Measurements from ENCODE around the gene PKD1. TPM values are rescaled to one million over a fixed set of nuclear protein-coding genes. Genes with fewer than 3 reads are reported as not detected.

Gene PKD1
- total and polyA plus RNA-seq, 2 donors (not counting 1 experiment from before 2014, with no cell fraction given) = 100 to 116 TPM

- Histone ChIP-seq H3K27ac (ENCODE audit: low read length in 2 of 2) (no peak overlapping the region), H3K36me3 (replicated peaks in 1 of 2; ENCODE audit: control extremely low read depth in 1 of 2, control insufficient read depth in 1 of 2, extremely low read depth in 1 of 2, insufficient read depth in 2 of 2, low read length in 1 of 2) (peaks cover 0 to 18% of the 10 kb centered on the region in 2 experiments), H3K27me3 (replicated peaks in 1 of 4; ENCODE audit: control extremely low read depth in 1 of 4, control insufficient read depth in 3 of 4, insufficient read depth in 4 of 4, low read length in 3 of 4) (peaks cover 0 to 4% (median 0%) of the 10 kb centered on the region in 4 experiments), H3K4me1 (ENCODE audit: control insufficient read depth in 2 of 2, insufficient read depth in 2 of 2, low read length in 2 of 2) (peaks cover 55 to 76% of the 10 kb centered on the region in 2 donors), H3K4me2 (replicated peaks; ENCODE audit: low read depth, low read length, poor library complexity, severe bottlenecking) (peak overlapping the region; percentile 18), H3K79me2 (ENCODE audit: control insufficient read depth, insufficient read depth, low read length) (peaks cover 48% of the 10 kb centered on the region), H3K9me3 (ENCODE audit: control extremely low read depth in 1 of 3, control insufficient read depth in 2 of 3, insufficient read depth in 1 of 3, low read length in 2 of 3) (no peaks in the 10 kb centered on the region), H3K4me3 (ENCODE audit: control extremely low read depth in 1 of 5, extremely low read depth in 1 of 5, insufficient read depth in 1 of 5, low read depth in 2 of 5, low read length in 4 of 5) (no peak overlapping the region), H4K20me1 (ENCODE audit: control insufficient read depth, insufficient read depth, low read length, poor library complexity, severe bottlenecking) (peaks cover 64% of the 10 kb centered on the region), H2AFZ (ENCODE audit: insufficient read depth, low read depth, low read length, poor library complexity, severe bottlenecking) (no peak overlapping the region), H3K9ac (ENCODE audit: low read length) (no peak overlapping the region)
- H3K27ac Mint-ChIP-seq = no peak overlapping the region
- ATAC-seq (ENCODE audit: low read depth) = no peak
- H3K27me3 Mint-ChIP-seq = no peaks in the 10 kb centered on the region
- no peaks in the 10 kb centered on the region for H3K9me3 Mint-ChIP-seq (ENCODE audit: insufficient read depth)
- ChIA-PET POLR2A (interaction anchor here (0.6 to 1.2 kb wide), 3 partner anchors 11 to 203 kb away, joined by 3 to 6 read pairs (median 5); no protein-coding TSS in a partner anchor), CTCF (interaction anchor here (1.3 to 5.9 kb wide), 4 partner anchors 11 to 147 kb away, joined by 4 to 72 read pairs (median 8); no protein-coding TSS in a partner anchor)
- TF ChIP-seq CTCF (IDR thresholded peaks at IDR 0.05) (no peak), EZH2 (IDR thresholded peaks at IDR 0.05; ENCODE audit: borderline replicate concordance, insufficient read depth, low read depth, low read length, poor library complexity, severe bottlenecking) (no peak)
- H3K4me3 Mint-ChIP-seq = peak overlapping the region; percentile 52
- no peak for DNase-seq
- 78% methylated on average over 12 of the region's 13 CpGs for WGBS (ENCODE audit: insufficient coverage)
- intact Hi-C loops (cut with micrococcal nuclease) = loop anchor here (10.0 kb wide), 1 partner anchor 753 kb away; no protein-coding TSS in a partner anchor
- peaks cover 54% of the 10 kb centered on the region for H3K4me1 Mint-ChIP-seq
These were observed 15.7 kb upstream of the PKD1 start for GRCh38 chr16:2151188-2152091.

Data from B cell (primary cell).